Right atrium auricular region (tissue), 2 donors: Measurements from ENCODE around the gene UQCRH. TPM values are rescaled to one million over a fixed set of nuclear protein-coding genes. Genes with fewer than 3 reads are reported as not detected.

Source experiments
- DNase-seq: peaks from one replicate; pipeline ENCODE4 v3.0.0-alpha.2; 2019; ENCODE audit warnings: low spot score
- H3K27ac ChIP-seq, 2 donors: fragments of 200-600 bp; sonication (generic); 1 replicate in 1 of 2; 2 replicates in 1 of 2; pipeline ENCODE4 v1.5.1; 2016 to 2019
- H3K27me3 ChIP-seq, 2 donors: fragments of 200-600 bp; sonication (generic); one replicate each; pipeline versions ENCODE4 v1.5.1 to v1.6.0; 2017 to 2019
- H3K36me3 ChIP-seq: fragments of 200-600 bp; sonication (generic); one replicate; pipeline ENCODE4 v1.5.1; 2016
- H3K4me1 ChIP-seq, 2 donors: fragments of 200-600 bp; sonication (generic); one replicate each; pipeline versions ENCODE4 v1.5.1 to v1.6.0; 2017 to 2019
- H3K4me3 ChIP-seq, 2 donors: fragments of 200-600 bp; sonication (generic); 1 replicate in 1 of 2; 2 replicates in 1 of 2; pipeline ENCODE4 v1.5.1; 2017 to 2019; ENCODE audit warnings: mild to moderate bottlenecking in 1 of 2, moderate library complexity in 1 of 2
- H3K9me3 ChIP-seq, 2 donors: fragments of 200-600 bp; sonication (generic); one replicate each; pipeline ENCODE4 v1.5.1; 2019
- total RNA-seq, 2 donors: library from RNA; depleted of rRNA; stranded (reverse); fragments of >200 nt; gene quantifications; one replicate each; pipeline ENCODE4 v1.1.0, GENCODE V29; 2016
- TF ChIP-seq, protein P1 (sequence below), 2 donors: fragments of 200-600 bp; sonication (generic); IDR thresholded peaks; one replicate each; pipeline ENCODE4 v1.5.1; 2019; ENCODE audit warnings: antibody characterized with exemption in 2 of 2

Gene UQCRH
- total RNA-seq, 2 donors from 2014 or later, result 929 to 1,323 TPM

DNA sequence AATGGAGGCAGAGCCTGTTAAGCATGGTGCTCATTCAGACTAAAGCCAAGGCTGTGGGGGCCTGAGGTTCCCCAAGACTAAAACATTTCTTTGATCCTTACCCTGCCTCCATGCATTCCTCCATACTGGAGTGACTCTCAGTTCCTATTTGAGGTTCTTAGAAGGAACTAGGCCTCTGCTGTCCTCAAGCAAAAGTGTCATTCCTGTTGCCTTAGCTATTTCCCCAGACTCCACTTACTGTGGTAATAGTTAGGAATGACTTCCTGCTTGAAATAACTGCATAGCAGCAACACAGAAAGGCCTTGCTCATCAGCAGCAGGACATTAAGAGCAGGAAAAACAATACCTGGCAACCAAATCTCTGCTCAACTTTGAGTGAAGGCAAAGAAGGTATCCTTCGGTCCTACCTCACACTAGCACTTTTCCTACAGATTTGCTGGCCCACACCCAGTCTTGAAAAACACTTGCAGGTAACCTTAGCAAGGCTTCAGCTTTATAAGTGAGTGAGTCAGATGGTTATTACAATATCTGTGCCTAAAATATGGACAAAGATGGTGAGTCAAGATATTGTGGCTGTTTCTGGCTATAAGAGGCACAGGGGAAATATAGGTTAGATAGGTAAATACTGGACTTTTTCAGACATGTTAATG is 14.9 kb upstream of the UQCRH start:
- TF ChIP-seq, protein P1, sequence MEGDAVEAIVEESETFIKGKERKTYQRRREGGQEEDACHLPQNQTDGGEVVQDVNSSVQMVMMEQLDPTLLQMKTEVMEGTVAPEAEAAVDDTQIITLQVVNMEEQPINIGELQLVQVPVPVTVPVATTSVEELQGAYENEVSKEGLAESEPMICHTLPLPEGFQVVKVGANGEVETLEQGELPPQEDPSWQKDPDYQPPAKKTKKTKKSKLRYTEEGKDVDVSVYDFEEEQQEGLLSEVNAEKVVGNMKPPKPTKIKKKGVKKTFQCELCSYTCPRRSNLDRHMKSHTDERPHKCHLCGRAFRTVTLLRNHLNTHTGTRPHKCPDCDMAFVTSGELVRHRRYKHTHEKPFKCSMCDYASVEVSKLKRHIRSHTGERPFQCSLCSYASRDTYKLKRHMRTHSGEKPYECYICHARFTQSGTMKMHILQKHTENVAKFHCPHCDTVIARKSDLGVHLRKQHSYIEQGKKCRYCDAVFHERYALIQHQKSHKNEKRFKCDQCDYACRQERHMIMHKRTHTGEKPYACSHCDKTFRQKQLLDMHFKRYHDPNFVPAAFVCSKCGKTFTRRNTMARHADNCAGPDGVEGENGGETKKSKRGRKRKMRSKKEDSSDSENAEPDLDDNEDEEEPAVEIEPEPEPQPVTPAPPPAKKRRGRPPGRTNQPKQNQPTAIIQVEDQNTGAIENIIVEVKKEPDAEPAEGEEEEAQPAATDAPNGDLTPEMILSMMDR (IDR thresholded peaks at IDR 0.05), result no peak
- H3K36me3 ChIP-seq, result peaks cover 39% of the 10 kb centered on the region
- no peak overlapping the region for H3K27ac ChIP-seq
- no peaks in the 10 kb centered on the region for H3K4me1 ChIP-seq
- DNase-seq, result no peak
- no peaks in the 10 kb centered on the region for H3K27me3 ChIP-seq
- H3K4me3 ChIP-seq, result no peak overlapping the region
- H3K9me3 ChIP-seq, result no peaks in the 10 kb centered on the region

- Histone ChIP-seq H3K4me3 (no peak overlapping the region), H3K27ac (no peak overlapping the region), H3K4me1 (no peaks in the 10 kb centered on the region), H3K9me3 (no peaks in the 10 kb centered on the region), H3K27me3 (no peaks in the 10 kb centered on the region), H3K36me3 (peaks cover 43% of the 10 kb centered on the region)
- no peak for DNase-seq
- TF ChIP-seq, protein P1 (IDR thresholded peaks at IDR 0.05), result no peak
Measured at GRCh38 chr1:46289134-46289494, 14.4 kb upstream of the UQCRH start.

DNA sequence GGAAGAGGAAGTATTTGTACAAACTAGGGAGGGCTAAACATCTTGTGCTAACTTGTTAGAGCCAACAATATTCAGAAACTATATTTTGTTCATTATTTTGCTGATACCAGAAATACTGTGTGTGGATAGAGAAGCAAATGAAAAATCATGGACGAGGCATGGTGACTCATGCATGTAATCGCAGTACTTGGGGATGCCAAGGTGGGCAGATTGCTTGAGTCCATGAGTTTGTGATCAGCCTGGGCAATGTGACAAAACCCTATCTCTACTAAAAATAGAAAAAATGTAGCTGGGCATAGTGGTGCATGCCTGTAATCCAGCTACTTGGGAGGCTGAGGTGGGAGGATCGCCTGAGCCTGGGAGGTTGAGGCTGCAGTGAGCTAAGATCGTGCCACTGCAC is 13.5 kb upstream of the UQCRH start:
- DNase-seq, result no peak
- Histone ChIP-seq H3K4me3 (no peak overlapping the region), H3K27me3 (no peaks in the 10 kb centered on the region), H3K36me3 (peaks cover 44% of the 10 kb centered on the region), H3K4me1 (no peaks in the 10 kb centered on the region), H3K9me3 (no peaks in the 10 kb centered on the region), H3K27ac (no peak overlapping the region)
- TF ChIP-seq, protein P1 (IDR thresholded peaks at IDR 0.05), result no peak

DNA sequence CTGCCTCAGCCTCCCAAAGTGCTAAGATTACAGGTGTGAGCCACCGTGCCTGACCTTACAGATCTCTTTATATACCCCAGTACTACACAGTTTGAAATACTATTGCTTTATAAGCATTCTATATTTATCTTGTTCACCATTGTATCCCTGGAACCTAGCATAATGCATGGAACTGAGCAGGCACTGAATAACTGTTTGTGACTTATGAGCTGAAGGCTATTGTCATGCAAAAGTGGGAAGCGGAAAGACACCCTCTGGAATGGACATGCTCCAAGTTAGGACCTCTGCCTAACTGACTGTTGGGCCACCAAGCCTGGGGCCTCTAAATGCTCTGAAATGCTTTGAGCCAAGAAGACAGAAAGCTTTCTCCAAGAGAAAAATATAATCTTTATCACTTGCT is 8.2 kb upstream of the UQCRH start:
- Histone ChIP-seq H3K36me3 (peaks cover 63% of the 10 kb centered on the region), H3K27ac (no peak overlapping the region), H3K9me3 (no peaks in the 10 kb centered on the region), H3K4me1 (peaks cover 0 to 22% of the 10 kb centered on the region in 2 donors), H3K4me3 (no peak overlapping the region), H3K27me3 (no peaks in the 10 kb centered on the region)
- TF ChIP-seq, protein P1 (IDR thresholded peaks at IDR 0.05), result no peak
- DNase-seq, result no peak

DNA sequence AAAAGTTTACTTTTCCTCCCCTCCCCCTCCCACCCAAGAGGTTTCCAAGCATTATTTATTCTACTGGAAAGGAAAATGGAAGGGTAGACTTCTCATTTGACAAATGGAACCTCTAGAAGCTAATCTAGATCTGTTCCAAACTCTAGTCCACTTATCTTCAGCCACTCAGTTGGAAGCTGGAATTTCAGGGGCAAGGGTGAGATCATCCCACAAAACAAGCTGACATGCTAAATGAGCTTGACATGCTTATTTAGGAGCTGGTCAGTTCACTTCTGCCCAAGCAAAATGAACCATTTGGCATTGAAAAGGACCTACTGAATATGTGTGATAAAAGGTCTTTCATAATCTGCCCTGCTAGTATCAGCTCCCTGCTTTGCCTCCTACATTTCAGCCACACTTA is 5.1 kb upstream of the UQCRH start:
- Histone ChIP-seq H3K9me3 (no peaks in the 10 kb centered on the region), H3K27me3 (no peaks in the 10 kb centered on the region), H3K36me3 (peaks cover 47% of the 10 kb centered on the region), H3K4me3 (no peak overlapping the region), H3K27ac (peak overlapping the region in 1 of 2 donors; percentile 66), H3K4me1 (peaks cover 0 to 38% of the 10 kb centered on the region in 2 donors)
- TF ChIP-seq, protein P1 (IDR thresholded peaks at IDR 0.05), result no peak
- DNase-seq, result no peak
